DND-41 (cell line): ENCODE measurements around the gene RNF220.

Experiments used
- ATAC-seq: fragments of 200-7000 bp; cut with Tn5 transposase; 3 replicates; pipeline ENCODE4 v1.9.1; 2021; ENCODE audit warnings: low read depth; ENCODE audit not compliant: insufficient read depth
- DNase-seq: peaks from one replicate; pipeline ENCODE4 v3.0.0-alpha.2; 2020
- H2AFZ ChIP-seq: 2 replicates; pipeline ENCODE4 v1.6.0; 2012; ENCODE audit warnings: low read depth, low read length
- H3K27ac ChIP-seq: 2 replicates; pipeline ENCODE4 v1.5.1; 2012; ENCODE audit warnings: low read length, inconsistent platforms
- H3K27me3 ChIP-seq: fragments of 200-600 bp; sonication (generic); 2 replicates; pipeline ENCODE4 v1.6.0; 2012; ENCODE audit warnings: low read length, mild to moderate bottlenecking, inconsistent platforms; ENCODE audit not compliant: insufficient read depth, poor library complexity
- H3K36me3 ChIP-seq: 2 replicates; pipeline ENCODE4 v1.5.1; 2012; ENCODE audit warnings: low read length, inconsistent platforms; ENCODE audit not compliant: insufficient read depth
- H3K4me1 ChIP-seq: 2 replicates; pipeline ENCODE4 v1.5.1; 2012; ENCODE audit warnings: mild to moderate bottlenecking, low read length; ENCODE audit not compliant: insufficient read depth
- H3K4me2 ChIP-seq: 2 replicates; pipeline ENCODE4 v1.6.0; 2012; ENCODE audit warnings: mild to moderate bottlenecking, moderate library complexity, low read length, inconsistent platforms; ENCODE audit not compliant: insufficient read depth
- H3K4me3 ChIP-seq, 2 experiments: fragments of 200-600 bp in 1 of 2; shearing (Covaris generic) in 1 of 2; 2 replicates each; pipeline ENCODE4 v1.5.1; 2012 to 2016; ENCODE audit warnings: inconsistent platforms in 2 of 2, low read length in 2 of 2, mild to moderate bottlenecking in 2 of 2, low read depth in 1 of 2, moderate library complexity in 1 of 2
- H3K79me2 ChIP-seq: 2 replicates; pipeline ENCODE4 v1.6.0; 2012; ENCODE audit warnings: low read length, inconsistent platforms; ENCODE audit not compliant: insufficient read depth
- H3K9ac ChIP-seq: 2 replicates; pipeline ENCODE4 v1.6.0; 2012; ENCODE audit warnings: low read depth, mild to moderate bottlenecking, inconsistent platforms, low read length, moderate library complexity
- H3K9me3 ChIP-seq: 2 replicates; pipeline ENCODE4 v1.5.1; 2012; ENCODE audit warnings: low read length, moderate library complexity, mild to moderate bottlenecking, inconsistent platforms; ENCODE audit not compliant: insufficient read depth, severe bottlenecking
- H4K20me1 ChIP-seq: 2 replicates; pipeline ENCODE4 v1.6.0; 2012; ENCODE audit warnings: low read length; ENCODE audit not compliant: insufficient read depth
- CTCF ChIP-seq: IDR thresholded peaks from 2 replicates; pipeline ENCODE4 v1.5.1; 2012; ENCODE audit warnings: borderline replicate concordance, low read length, moderate library complexity, mild to moderate bottlenecking; ENCODE audit not compliant: poor library complexity, severe bottlenecking; ENCODE audit errors: extremely low read depth
- EZH2 ChIP-seq: IDR thresholded peaks from 3 replicates; pipeline ENCODE4 v1.6.1; 2012; ENCODE audit warnings: borderline replicate concordance, low read depth, mild to moderate bottlenecking, moderate library complexity, low read length, inconsistent platforms; ENCODE audit not compliant: severe bottlenecking

Gene RNF220

GRCh38 chr1:44661781-44662682 is 257.0 kb downstream of the RNF220 start:
- H3K9me3 ChIP-seq: no peaks in the 10 kb centered on the region
- H4K20me1 ChIP-seq: no peaks in the 10 kb centered on the region
- no peak overlapping the region for H3K4me2 ChIP-seq
- no peaks in the 10 kb centered on the region for H3K27me3 ChIP-seq
- no peak overlapping the region for H2AFZ ChIP-seq
- DNase-seq (no peak), ATAC-seq (no peak)
- H3K27ac ChIP-seq: no peak overlapping the region
- H3K9ac ChIP-seq: no peak overlapping the region
- no peak overlapping the region for H3K4me3 ChIP-seq
- H3K36me3 ChIP-seq: no peaks in the 10 kb centered on the region
- H3K79me2 ChIP-seq: no peaks in the 10 kb centered on the region
- no peaks in the 10 kb centered on the region for H3K4me1 ChIP-seq
- TF ChIP-seq EZH2: no peak
- TF ChIP-seq CTCF: no peak

- no peaks in the 10 kb centered on the region for H3K79me2 ChIP-seq
- no peak overlapping the region for H3K27ac ChIP-seq
- DNase-seq (no peak), ATAC-seq (no peak)
- H3K4me1 ChIP-seq: no peaks in the 10 kb centered on the region
- H4K20me1 ChIP-seq: no peaks in the 10 kb centered on the region
- no peaks in the 10 kb centered on the region for H3K27me3 ChIP-seq
- no peak overlapping the region for H3K4me3 ChIP-seq
- TF ChIP-seq CTCF: no peak
- TF ChIP-seq EZH2: no peak
- no peaks in the 10 kb centered on the region for H3K36me3 ChIP-seq
- H3K4me2 ChIP-seq: no peak overlapping the region
- H2AFZ ChIP-seq: no peak overlapping the region
- no peak overlapping the region for H3K9ac ChIP-seq
- H3K9me3 ChIP-seq: no peaks in the 10 kb centered on the region
These were observed 257.6 kb downstream of the RNF220 start for GRCh38 chr1:44662683-44663030.

GRCh38 chr1:44663417-44663816 is 258.4 kb downstream of the RNF220 start:
- Histone ChIP-seq H3K27ac (no peak overlapping the region), H3K36me3 (no peaks in the 10 kb centered on the region), H3K4me2 (no peak overlapping the region), H4K20me1 (no peaks in the 10 kb centered on the region), H3K27me3 (no peaks in the 10 kb centered on the region), H3K4me1 (no peaks in the 10 kb centered on the region), H3K9me3 (no peaks in the 10 kb centered on the region), H3K9ac (no peak overlapping the region), H3K79me2 (no peaks in the 10 kb centered on the region), H3K4me3 (no peak overlapping the region), H2AFZ (no peak overlapping the region)
- ATAC-seq (no peak), DNase-seq (no peak)
- TF ChIP-seq CTCF (no peak), EZH2 (no peak)
